ENCODE results near the gene TMEM39A. TPM values are rescaled to one million over a fixed set of nuclear protein-coding genes. Genes with fewer than 3 reads are reported as not detected.

Gene TMEM39A
- total and polyA plus RNA-seq, 4 donors: 4.7 to 69.2 (median 17.5) TPM

DNA sequence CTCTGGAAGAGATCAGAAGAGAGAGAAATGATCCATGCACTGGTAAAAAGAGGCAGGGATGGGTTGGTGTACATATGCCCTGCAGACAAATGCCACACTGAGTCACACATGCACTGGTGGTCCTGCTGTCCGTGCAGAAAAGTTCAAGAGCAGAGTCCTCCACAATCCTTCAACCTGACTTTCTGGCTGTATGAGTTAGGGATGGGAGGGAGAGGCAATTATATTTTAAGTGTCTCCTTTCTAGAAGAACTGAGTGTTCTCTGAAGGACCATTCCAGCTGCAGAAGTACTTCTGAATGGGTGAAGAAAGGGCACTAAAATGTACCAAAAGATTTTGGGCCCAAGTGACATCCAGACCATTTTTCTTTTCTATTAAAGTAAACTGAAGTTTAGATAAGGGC lies 26.4 kb downstream of the TMEM39A start:
- Histone ChIP-seq H3K4me3 (ENCODE audit: low read depth in 1 of 3, low read length in 3 of 3) (no peak overlapping the region), H3K36me3 (ENCODE audit: control insufficient read depth in 4 of 4, insufficient read depth in 3 of 4, low read depth in 1 of 4, low read length in 3 of 4) (peaks cover 23 to 70% (median 67%) of the 10 kb centered on the region in 4 donors), H3K27ac (ENCODE audit: low read depth in 1 of 2, low read length in 2 of 2) (no peak overlapping the region), H3K4me1 (ENCODE audit: control insufficient read depth in 4 of 4, insufficient read depth in 4 of 4, low read length in 3 of 4) (no peaks in the 10 kb centered on the region), H3K9me3 (ENCODE audit: control insufficient read depth in 4 of 4, low read length in 3 of 4) (no peaks in the 10 kb centered on the region), H3K9ac (ENCODE audit: low read depth in 1 of 2, low read length in 2 of 2) (no peak overlapping the region), H3K27me3 (ENCODE audit: control insufficient read depth in 4 of 4, insufficient read depth in 4 of 4, low read length in 3 of 4) (no peaks in the 10 kb centered on the region)
- 94% methylated on average over 1 of the region's 1 CpG for WGBS
- DNase-seq (ENCODE audit: low spot score): no peak
- TF ChIP-seq GABPA (IDR thresholded peaks at IDR 0.05 in 1 of 2, conservative IDR thresholded peaks at IDR 0.05 in 1 of 2): no peak
- TF ChIP-seq NR2F2 (IDR thresholded peaks at IDR 0.05): no peak
- TF ChIP-seq, protein P1, sequence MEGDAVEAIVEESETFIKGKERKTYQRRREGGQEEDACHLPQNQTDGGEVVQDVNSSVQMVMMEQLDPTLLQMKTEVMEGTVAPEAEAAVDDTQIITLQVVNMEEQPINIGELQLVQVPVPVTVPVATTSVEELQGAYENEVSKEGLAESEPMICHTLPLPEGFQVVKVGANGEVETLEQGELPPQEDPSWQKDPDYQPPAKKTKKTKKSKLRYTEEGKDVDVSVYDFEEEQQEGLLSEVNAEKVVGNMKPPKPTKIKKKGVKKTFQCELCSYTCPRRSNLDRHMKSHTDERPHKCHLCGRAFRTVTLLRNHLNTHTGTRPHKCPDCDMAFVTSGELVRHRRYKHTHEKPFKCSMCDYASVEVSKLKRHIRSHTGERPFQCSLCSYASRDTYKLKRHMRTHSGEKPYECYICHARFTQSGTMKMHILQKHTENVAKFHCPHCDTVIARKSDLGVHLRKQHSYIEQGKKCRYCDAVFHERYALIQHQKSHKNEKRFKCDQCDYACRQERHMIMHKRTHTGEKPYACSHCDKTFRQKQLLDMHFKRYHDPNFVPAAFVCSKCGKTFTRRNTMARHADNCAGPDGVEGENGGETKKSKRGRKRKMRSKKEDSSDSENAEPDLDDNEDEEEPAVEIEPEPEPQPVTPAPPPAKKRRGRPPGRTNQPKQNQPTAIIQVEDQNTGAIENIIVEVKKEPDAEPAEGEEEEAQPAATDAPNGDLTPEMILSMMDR (IDR thresholded peaks at IDR 0.05; ENCODE audit: low read depth, low read length, missing input control): no peak
- TF ChIP-seq FOXA2 (IDR thresholded peaks at IDR 0.05): no peak
- no peak for TF ChIP-seq ATF3 (IDR thresholded peaks at IDR 0.05)
- TF ChIP-seq SP1 (IDR thresholded peaks at IDR 0.05): no peak
- TF ChIP-seq JUND (IDR thresholded peaks at IDR 0.05): no peak
- TF ChIP-seq TAF1 (conservative IDR thresholded peaks at IDR 0.05): no peak

DNA sequence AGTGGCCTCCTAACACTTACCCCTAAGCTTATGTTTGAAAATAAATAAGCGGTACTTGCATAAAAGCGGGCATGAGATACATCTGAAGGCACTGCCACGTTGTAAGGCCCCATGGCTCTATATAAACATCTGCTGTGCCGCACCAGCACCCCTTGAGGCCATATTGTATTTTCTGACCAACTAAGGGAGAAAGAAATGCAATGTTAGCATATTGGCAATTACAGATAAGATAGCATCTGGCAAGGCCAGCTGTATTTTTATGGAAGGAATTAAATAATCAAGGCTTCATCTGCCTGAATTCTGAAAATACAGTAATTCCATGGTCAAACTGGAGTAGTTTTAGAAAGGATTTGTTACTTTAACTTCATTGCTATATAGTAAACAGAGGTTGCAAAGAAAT lies 28.7 kb downstream of the TMEM39A start:
- Histone ChIP-seq H3K4me3 (ENCODE audit: low read depth in 1 of 3, low read length in 3 of 3) (no peak overlapping the region), H3K27me3 (ENCODE audit: control insufficient read depth in 4 of 4, insufficient read depth in 4 of 4, low read length in 3 of 4) (no peaks in the 10 kb centered on the region), H3K36me3 (ENCODE audit: control insufficient read depth in 4 of 4, insufficient read depth in 3 of 4, low read depth in 1 of 4, low read length in 3 of 4) (peaks cover 31 to 84% (median 81%) of the 10 kb centered on the region in 4 donors), H3K9me3 (ENCODE audit: control insufficient read depth in 4 of 4, low read length in 3 of 4) (peaks cover 0 to 7% (median 2%) of the 10 kb centered on the region in 4 donors), H3K9ac (ENCODE audit: low read depth in 1 of 2, low read length in 2 of 2) (no peak overlapping the region), H3K4me1 (ENCODE audit: control insufficient read depth in 4 of 4, insufficient read depth in 4 of 4, low read length in 3 of 4) (no peaks in the 10 kb centered on the region), H3K27ac (ENCODE audit: low read depth in 1 of 2, low read length in 2 of 2) (no peak overlapping the region)
- TF ChIP-seq ATF3 (IDR thresholded peaks at IDR 0.05) (no peak), EGR1 (IDR thresholded peaks at IDR 0.05; ENCODE audit: low read depth in 2 of 2) (no peak), GABPA (IDR thresholded peaks at IDR 0.05 in 1 of 2, conservative IDR thresholded peaks at IDR 0.05 in 1 of 2) (no peak), HNF4A (conservative IDR thresholded peaks at IDR 0.05) (no peak)
- no peak for DNase-seq (ENCODE audit: low spot score)
- 97% methylated on average over 4 of the region's 4 CpGs for WGBS

- no peaks in the 10 kb centered on the region for H3K4me1 ChIP-seq (ENCODE audit: control insufficient read depth in 4 of 4, insufficient read depth in 4 of 4, low read length in 3 of 4)
- DNase-seq (ENCODE audit: low spot score): no peak
- no peak overlapping the region for H3K9ac ChIP-seq (ENCODE audit: low read depth in 1 of 2, low read length in 2 of 2)
- peaks cover 31 to 91% (median 88%) of the 10 kb centered on the region in 4 donors for H3K36me3 ChIP-seq (ENCODE audit: control insufficient read depth in 4 of 4, insufficient read depth in 3 of 4, low read depth in 1 of 4, low read length in 3 of 4)
- WGBS: 96% methylated on average over 3 of the region's 3 CpGs
- TF ChIP-seq REST (IDR thresholded peaks at IDR 0.05): no peak
- H3K4me3 ChIP-seq (ENCODE audit: low read depth in 1 of 3, low read length in 3 of 3): no peak overlapping the region
- no peak overlapping the region for H3K27ac ChIP-seq (ENCODE audit: low read depth in 1 of 2, low read length in 2 of 2)
- no peaks in the 10 kb centered on the region for H3K27me3 ChIP-seq (ENCODE audit: control insufficient read depth in 4 of 4, insufficient read depth in 4 of 4, low read length in 3 of 4)
- H3K9me3 ChIP-seq (ENCODE audit: control insufficient read depth in 4 of 4, low read length in 3 of 4): peaks cover 5 to 17% (median 8%) of the 10 kb centered on the region in 4 donors
Measured at GRCh38 chr3:119433613-119434325, 29.6 kb downstream of the TMEM39A start.

All from liver (tissue), 9 donors.